GM10248 (cell line): Measurements from ENCODE around the gene ZNF142.
A peak's percentile ranks its signal among the peaks of the same experiment; 100 is the strongest.
"Not testable (repeated sequence)": the region's sequence is repeated elsewhere in the genome, so short reads cannot be mapped to it uniquely, and the experiment has no call there.

ENCODE experiments used
- CTCF ChIA-PET: fragments of 300-600 bp; sonication (Branson Sonifier 250); formaldehyde crosslinking; extraction: SDS; loops from one replicate; lab custom pipeline; 2021; ENCODE audit warnings: antibody characterized with exemption; lab: Yijun Ruan, JAX
- POLR2A ChIA-PET: fragments of 350-650 bp; sonication (Branson Sonifier 250); formaldehyde crosslinking; extraction: SDS; loops from one replicate; lab custom pipeline; 2020; ENCODE audit warnings: antibody characterized with exemption; lab: Yijun Ruan, JAX
- DNase-seq: peaks from one replicate; pipeline ENCODE4 v3.0.0; 2012; ENCODE audit errors: extremely low spot score
- CTCF ChIP-seq: IDR thresholded peaks from 2 replicates; pipeline ENCODE4 v1.5.1; 2012; ENCODE audit warnings: mild to moderate bottlenecking, low read depth; ENCODE audit errors: extremely low read depth, missing control alignments, control extremely low read depth

The ZNF142 gene

GRCh38 chr2:218694405-218695145 lies 35.2 kb upstream of the ZNF142 start:
- CTCF ChIA-PET = interaction anchor here (1.2 to 1.8 kb wide), 2 partner anchors 35 to 37 kb away, joined by 3 to 4 read pairs; partner anchors contain the start of genes BCS1L and ZNF142

DNA sequence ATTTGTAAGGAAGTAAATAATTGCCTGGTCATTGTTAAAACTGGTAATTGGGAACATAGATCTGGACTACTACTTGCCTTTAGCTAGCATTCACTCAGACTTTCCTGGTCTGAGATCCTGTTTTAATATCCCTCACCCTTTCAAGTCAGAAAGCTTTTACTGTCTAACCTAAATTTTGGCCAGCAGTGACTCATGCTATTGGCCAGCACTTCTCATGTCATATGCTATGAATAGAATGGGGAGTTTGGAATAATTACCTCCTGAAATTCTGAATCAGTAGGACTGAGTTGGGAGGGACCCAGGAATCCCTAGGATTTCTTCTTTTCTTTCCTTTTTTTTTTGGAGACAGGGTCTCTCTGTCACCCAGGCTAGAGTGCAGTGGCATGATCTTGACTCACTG lies 31.8 kb upstream of the ZNF142 start:
- no peak for DNase-seq
- CTCF ChIA-PET = interaction anchor here (3.0 kb wide), 1 partner anchor 156 kb away, joined by 10 read pairs; no protein-coding TSS in a partner anchor
- POLR2A ChIA-PET = no interaction called here
- TF ChIP-seq CTCF = no peak

More at GRCh38 chr2:218694405-218695145, 35.2 kb upstream of the ZNF142 start:
- no peak for DNase-seq
- POLR2A ChIA-PET = no interaction called here
- TF ChIP-seq CTCF = no peak

DNA sequence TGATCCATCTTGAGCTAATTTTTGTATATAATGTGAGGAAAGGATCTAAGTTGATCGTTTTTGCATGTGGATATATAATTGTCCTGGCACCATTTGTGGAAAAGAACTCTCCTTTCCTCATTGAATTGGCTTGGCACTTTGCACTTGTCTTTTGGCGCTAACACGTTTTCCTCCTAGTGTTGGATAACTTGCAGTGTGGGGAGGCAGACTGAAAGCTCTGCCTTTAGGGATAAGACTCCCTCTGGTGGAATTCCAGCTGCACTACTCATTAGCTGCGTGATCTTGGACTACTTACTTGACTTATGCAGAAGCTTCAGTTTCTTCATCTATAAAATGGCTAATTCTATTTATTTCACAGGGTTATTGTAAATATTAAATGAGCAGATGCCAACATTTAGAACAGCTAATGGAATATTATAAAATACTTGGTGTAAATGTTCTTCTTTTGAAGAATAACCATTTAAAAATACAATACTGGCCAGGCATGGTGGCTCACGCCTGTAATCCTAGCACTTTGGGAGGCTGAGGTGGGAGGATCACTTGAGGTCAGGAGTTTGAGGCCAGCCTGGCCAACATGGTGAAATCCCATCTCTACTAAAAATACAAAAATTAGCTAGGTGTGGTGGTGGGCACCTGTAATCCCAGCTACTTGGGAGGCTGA lies 28.1 kb upstream of the ZNF142 start:
- TF ChIP-seq CTCF = peak; percentile 64
- POLR2A ChIA-PET = not testable (repeated sequence)
- peak; percentile 44 for DNase-seq
- CTCF ChIA-PET = interaction anchor here (0.6 to 2.2 kb wide), 20 partner anchors 10 to 417 kb away, joined by 3 to 29 read pairs (median 4); partner anchors contain the start of genes BCS1L, RNF25, STK36 and TTLL4

GRCh38 chr2:218680061-218680460 lies 20.6 kb upstream of the ZNF142 start:
- CTCF ChIA-PET = interaction anchor here (1.0 to 1.5 kb wide), 3 partner anchors 22 to 215 kb away, joined by 3 to 4 read pairs (median 3); no protein-coding TSS in a partner anchor
- no peak for DNase-seq
- POLR2A ChIA-PET = no interaction called here
- no peak for TF ChIP-seq CTCF

DNA sequence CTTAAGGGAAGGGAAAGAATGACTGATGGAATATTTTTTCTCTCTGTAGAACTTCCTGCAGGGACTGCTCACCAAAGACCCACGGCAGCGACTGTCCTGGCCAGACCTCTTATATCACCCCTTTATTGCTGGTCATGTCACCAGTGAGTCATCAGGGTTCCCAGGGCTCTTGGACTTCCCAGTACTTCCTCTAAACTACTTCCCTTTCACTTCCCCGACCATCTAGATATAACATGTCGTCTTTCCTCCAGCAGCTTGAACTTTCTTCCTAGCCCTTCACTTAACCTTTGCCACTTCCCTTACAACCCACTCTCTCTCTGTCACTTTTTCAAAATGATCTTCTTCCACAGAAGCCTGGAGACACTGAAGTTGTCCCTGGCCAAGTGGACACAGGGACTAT lies 19.7 kb upstream of the ZNF142 start:
- POLR2A ChIA-PET = no interaction called here
- TF ChIP-seq CTCF = no peak
- no peak for DNase-seq
- CTCF ChIA-PET = interaction anchor here (0.6 to 1.5 kb wide), 4 partner anchors 21 to 214 kb away, joined by 3 to 4 read pairs (median 3); no protein-coding TSS in a partner anchor

DNA sequence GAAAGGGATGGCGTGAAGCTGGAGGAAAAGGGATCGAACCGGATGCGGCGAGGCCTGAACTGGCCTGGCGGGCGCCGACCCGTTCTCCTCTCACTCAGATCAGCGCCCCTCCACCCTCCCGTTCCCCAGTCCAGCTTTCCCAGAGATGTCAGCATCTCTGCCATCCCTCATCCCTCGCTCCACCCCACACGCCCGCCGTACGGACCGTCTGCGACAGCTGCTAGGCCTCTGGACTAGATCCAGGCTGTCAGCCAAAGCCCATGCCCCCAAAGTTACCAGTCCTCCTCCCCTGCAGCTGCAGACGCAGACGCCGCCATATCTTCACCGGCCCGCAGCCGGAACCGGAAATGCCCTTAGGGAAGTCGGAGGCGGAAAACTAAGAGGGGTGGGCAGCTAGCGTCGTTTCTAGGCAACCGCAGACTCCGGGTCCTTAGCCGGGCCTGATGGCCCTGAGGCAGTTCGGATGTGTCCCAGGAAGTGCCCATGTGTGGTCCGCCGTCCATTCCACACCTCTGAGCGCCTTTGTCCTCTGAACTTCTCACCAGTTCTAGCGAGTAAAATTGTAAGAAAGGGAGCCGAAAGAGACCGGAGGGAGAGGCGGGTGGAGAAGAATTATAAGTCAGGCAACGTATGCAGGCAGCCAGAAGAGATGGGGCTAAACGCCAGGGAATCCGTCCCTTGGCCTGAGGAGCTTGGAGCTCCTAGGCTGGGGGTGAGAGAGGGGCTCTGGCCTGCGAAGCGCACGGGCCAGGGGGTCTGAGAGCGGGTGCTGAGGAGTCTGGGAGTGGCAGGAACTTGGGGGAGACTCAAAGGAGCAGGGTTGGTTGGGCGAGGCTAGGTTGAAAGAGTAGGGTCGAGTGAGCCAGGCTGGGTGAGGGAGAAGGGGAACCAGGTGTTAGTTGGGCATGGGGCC lies 12.5 kb upstream of the ZNF142 start, which contains the start of the genes RNF25 and STK36:
RNF25 (minus strand) TSS at position 349 of the 913 bp plus-strand sequence; CDS start at position 317, 32 bp downstream.
STK36 (plus strand) TSS at position 433 of the 913 bp plus-strand sequence. CDS start 744 bp downstream, outside the sequence.
- POLR2A ChIA-PET = interaction anchor here (0.9 kb wide), 1 partner anchor 13 kb away, joined by 4 read pairs; the partner anchor contains the start of genes BCS1L and ZNF142
- CTCF ChIA-PET = interaction anchor here (0.6 to 7.6 kb wide), 10 partner anchors 12 to 399 kb away, joined by 3 to 69 read pairs (median 4); partner anchors contain the start of genes BCS1L, TTLL4 and ZNF142
- DNase-seq = peak; percentile 91
- no peak for TF ChIP-seq CTCF
